PFSK-1 (cell line): ENCODE results near the gene ETFA.

Experiments
- FOXP2 ChIP-seq: optimal IDR thresholded peaks from 2 replicates; pipeline ENCODE3; 2011; ENCODE audit warnings: borderline replicate concordance, control low read depth, inconsistent platforms; ENCODE audit not compliant: insufficient read depth; ENCODE audit errors: extremely low read length, extremely low read depth
- POLR2AphosphoS5 ChIP-seq: IDR thresholded peaks from 2 replicates; pipeline ENCODE4 v1.6.1; 2012; ENCODE audit warnings: low read depth, mild to moderate bottlenecking, control low read depth, low read length, moderate library complexity
- TAF1 ChIP-seq: IDR thresholded peaks from 2 replicates; pipeline ENCODE4 v1.6.1; 2012; ENCODE audit warnings: low read length, control low read depth, borderline replicate concordance; ENCODE audit not compliant: insufficient read depth

- no peak for TF ChIP-seq POLR2AphosphoS5
- TF ChIP-seq TAF1, result no peak
- no peak for TF ChIP-seq FOXP2
Observed at GRCh38 chr15:76239786-76240185, 71.5 kb downstream of the ETFA start.
